ENCODE measurements around the gene HIVEP3. TPM values are rescaled to one million over a fixed set of nuclear protein-coding genes. Genes with fewer than 3 reads are reported as not detected.

Gene HIVEP3
- total and polyA plus RNA-seq, 2 donors (not counting 1 experiment from before 2014, with no cell fraction given), result 2.0 to 5.1 TPM

- POLR2A ChIA-PET, result no interaction called here
- intact Hi-C loops (cut with micrococcal nuclease), result no loop called here
These were observed 338.7 kb downstream of the HIVEP3 start for GRCh38 chr1:41580021-41580420.

More at GRCh38 chr1:41580021-41580420, 338.7 kb downstream of the HIVEP3 start:
- no peaks in the 10 kb centered on the region for H3K9me3 Mint-ChIP-seq (ENCODE audit: insufficient read depth)
- H3K36me3 ChIP-seq (replicated peaks in 1 of 2; ENCODE audit: control extremely low read depth in 1 of 2, control insufficient read depth in 1 of 2, extremely low read depth in 1 of 2, insufficient read depth in 2 of 2, low read length in 1 of 2), result peaks cover 0 to 32% of the 10 kb centered on the region in 2 experiments
- no peaks in the 10 kb centered on the region for H3K9me3 ChIP-seq (ENCODE audit: control extremely low read depth in 1 of 3, control insufficient read depth in 2 of 3, insufficient read depth in 1 of 3, low read length in 2 of 3)
- H4K20me1 ChIP-seq (ENCODE audit: control insufficient read depth, insufficient read depth, low read length, poor library complexity, severe bottlenecking), result no peaks in the 10 kb centered on the region
- H3K4me1 ChIP-seq (ENCODE audit: control insufficient read depth in 2 of 2, insufficient read depth in 2 of 2, low read length in 2 of 2), result peaks cover 1 to 3% of the 10 kb centered on the region in 2 donors
- H3K4me1 Mint-ChIP-seq, result peaks cover 10% of the 10 kb centered on the region
- WGBS (ENCODE audit: insufficient coverage), result 98% methylated on average over 6 of the region's 6 CpGs
- no peaks in the 10 kb centered on the region for H3K79me2 ChIP-seq (ENCODE audit: control insufficient read depth, insufficient read depth, low read length)
- no peak overlapping the region for H2AFZ ChIP-seq (ENCODE audit: insufficient read depth, low read depth, low read length, poor library complexity, severe bottlenecking)
- H3K4me2 ChIP-seq (replicated peaks; ENCODE audit: low read depth, low read length, poor library complexity, severe bottlenecking), result no peak overlapping the region
- no peak overlapping the region for H3K4me3 Mint-ChIP-seq
- no peak overlapping the region for H3K27ac ChIP-seq (ENCODE audit: low read length in 2 of 2)
- ATAC-seq (ENCODE audit: low read depth) (no peak), DNase-seq (no peak)
- no peaks in the 10 kb centered on the region for H3K27me3 Mint-ChIP-seq
- H3K9ac ChIP-seq (ENCODE audit: low read length), result no peak overlapping the region
- TF ChIP-seq CTCF (IDR thresholded peaks at IDR 0.05) (no peak), EZH2 (IDR thresholded peaks at IDR 0.05; ENCODE audit: borderline replicate concordance, insufficient read depth, low read depth, low read length, poor library complexity, severe bottlenecking) (no peak)
- H3K27ac Mint-ChIP-seq, result no peak overlapping the region
- no peaks in the 10 kb centered on the region for H3K27me3 ChIP-seq (replicated peaks in 1 of 4; ENCODE audit: control extremely low read depth in 1 of 4, control insufficient read depth in 3 of 4, insufficient read depth in 4 of 4, low read length in 3 of 4)
- H3K4me3 ChIP-seq (ENCODE audit: control extremely low read depth in 1 of 5, extremely low read depth in 1 of 5, insufficient read depth in 1 of 5, low read depth in 2 of 5, low read length in 4 of 5), result no peak overlapping the region
- CTCF ChIA-PET, result interaction anchor here (1.2 to 2.3 kb wide), 3 partner anchors 43 to 594 kb away, joined by 3 to 9 read pairs (median 5); no protein-coding TSS in a partner anchor
